ENCODE data around the gene CRIM1.

Gene CRIM1

GRCh38 chr2:36399050-36399449, 43.5 kb downstream of the CRIM1 start (continued):
- TF ChIP-seq TSHZ2 (CRISPR knock-in tag; IDR thresholded peaks at IDR 0.05) (no peak), ISL1 (CRISPR knock-in tag; IDR thresholded peaks at IDR 0.05) (no peak), GLIS3 (CRISPR knock-in tag; IDR thresholded peaks at IDR 0.05) (no peak)

GRCh38 chr2:36403675-36404230, 48.2 kb downstream of the CRIM1 start:
- no peak for TF ChIP-seq OSR1 (CRISPR knock-in tag; IDR thresholded peaks at IDR 0.05)
- TF ChIP-seq SNAI2 (CRISPR knock-in tag; IDR thresholded peaks at IDR 0.05), result no peak
- no peak for TF ChIP-seq ZFP30 (CRISPR knock-in tag; IDR thresholded peaks at IDR 0.05)
- TF ChIP-seq ISL1 (CRISPR knock-in tag; IDR thresholded peaks at IDR 0.05), result peak; percentile 84
- peak; percentile 58; the same call in 1 of the 2 replicates for TF ChIP-seq POU6F1 (CRISPR knock-in tag; IDR thresholded peaks at IDR 0.05; ENCODE audit: borderline replicate concordance, low read depth)
- no peak for TF ChIP-seq ZNF565 (CRISPR knock-in tag; conservative IDR thresholded peaks at IDR 0.05; ENCODE audit: low read depth)
- TF ChIP-seq CSDC2 (CRISPR knock-in tag; IDR thresholded peaks at IDR 0.05), result no peak
- peak; percentile 74 for ATAC-seq

- ATAC-seq, result peak; percentile 43
- TF ChIP-seq TSHZ2 (CRISPR knock-in tag; IDR thresholded peaks at IDR 0.05) (no peak), ZNF8 (CRISPR knock-in tag; IDR thresholded peaks at IDR 0.05) (no peak), GLIS3 (CRISPR knock-in tag; IDR thresholded peaks at IDR 0.05) (no peak), TOX (CRISPR knock-in tag; IDR thresholded peaks at IDR 0.05; ENCODE audit: borderline replicate concordance) (no peak), POU6F1 (CRISPR knock-in tag; IDR thresholded peaks at IDR 0.05; ENCODE audit: borderline replicate concordance, low read depth) (no peak), BACH2 (CRISPR knock-in tag; IDR thresholded peaks at IDR 0.05; ENCODE audit: borderline replicate concordance) (no peak), RARB (CRISPR knock-in tag; IDR thresholded peaks at IDR 0.05) (no peak), ARNTL (CRISPR knock-in tag; IDR thresholded peaks at IDR 0.05; ENCODE audit: borderline replicate concordance, low read depth) (no peak), ZC3H10 (CRISPR knock-in tag; IDR thresholded peaks at IDR 0.05) (no peak), ZFP30 (CRISPR knock-in tag; IDR thresholded peaks at IDR 0.05) (no peak), CREB5 (CRISPR knock-in tag; IDR thresholded peaks at IDR 0.05; ENCODE audit: low read depth) (no peak)
These were observed 48.7 kb downstream of the CRIM1 start for GRCh38 chr2:36404318-36404717.

- no peak for ATAC-seq
- TF ChIP-seq CSRNP3 (CRISPR knock-in tag; IDR thresholded peaks at IDR 0.05), result no peak
- no peak for TF ChIP-seq TSHZ2 (CRISPR knock-in tag; IDR thresholded peaks at IDR 0.05)
- no peak for TF ChIP-seq ZNF565 (CRISPR knock-in tag; conservative IDR thresholded peaks at IDR 0.05; ENCODE audit: low read depth)
- no peak for TF ChIP-seq ESRRG (CRISPR knock-in tag; IDR thresholded peaks at IDR 0.05)
- TF ChIP-seq BACH2 (CRISPR knock-in tag; IDR thresholded peaks at IDR 0.05; ENCODE audit: borderline replicate concordance), result no peak
- no peak for TF ChIP-seq ZC3H10 (CRISPR knock-in tag; IDR thresholded peaks at IDR 0.05)
- no peak for TF ChIP-seq ZNF70 (CRISPR knock-in tag; IDR thresholded peaks at IDR 0.05)
- no peak for TF ChIP-seq ISL1 (CRISPR knock-in tag; IDR thresholded peaks at IDR 0.05)
- no peak for TF ChIP-seq GLIS3 (CRISPR knock-in tag; IDR thresholded peaks at IDR 0.05)
- no peak for TF ChIP-seq SNAI2 (CRISPR knock-in tag; IDR thresholded peaks at IDR 0.05)
- TF ChIP-seq ZFP3 (CRISPR knock-in tag; IDR thresholded peaks at IDR 0.05), result no peak
- TF ChIP-seq TOX (CRISPR knock-in tag; IDR thresholded peaks at IDR 0.05; ENCODE audit: borderline replicate concordance), result no peak
These were observed 49.2 kb downstream of the CRIM1 start for GRCh38 chr2:36404754-36405153.
